NCI-H345 treated with DMSO at 0.1 percent for 48 hours (cell line): ENCODE data around the gene EGR4.
A peak's percentile ranks its signal among the peaks of the same experiment; 100 is the strongest.

Source experiments
- DNase-seq: peaks from one replicate; lab custom pipeline; 2025; ENCODE audit not compliant: unreplicated experiment; lab: John Stamatoyannopoulos, UW

EGR4 gene

GRCh38 chr2:73293534-73294171 lies at the start of gene EGR4:
Gene EGR4 (minus strand): TSS chr2:73293548. CDS start chr2:73293317, 231 bp downstream.
- DNase-seq, result peak; percentile 40

GRCh38 chr2:73341039-73341438 lies 47.7 kb upstream of the EGR4 start:
- DNase-seq, result no peak

- no peak for DNase-seq
Measured at GRCh38 chr2:73339201-73339600, 45.9 kb upstream of the EGR4 start.

GRCh38 chr2:73337828-73338227 lies 44.5 kb upstream of the EGR4 start:
- no peak for DNase-seq

- DNase-seq, result no peak
Measured at GRCh38 chr2:73334620-73335019, 41.3 kb upstream of the EGR4 start.

GRCh38 chr2:73334045-73334444 lies 40.7 kb upstream of the EGR4 start:
- DNase-seq, result no peak

GRCh38 chr2:73333564-73333963 lies 40.2 kb upstream of the EGR4 start:
- peak; percentile 32 for DNase-seq

GRCh38 chr2:73324126-73324725 lies 30.9 kb upstream of the EGR4 start:
- DNase-seq, result no peak

GRCh38 chr2:73323551-73323950 lies 30.2 kb upstream of the EGR4 start:
- DNase-seq, result no peak

GRCh38 chr2:73314441-73314840 lies 21.1 kb upstream of the EGR4 start:
- DNase-seq, result no peak

- no peak for DNase-seq
Measured at GRCh38 chr2:73307720-73308119, 14.4 kb upstream of the EGR4 start.

- DNase-seq, result no peak
Measured at GRCh38 chr2:73301636-73302035, 8.3 kb upstream of the EGR4 start.

GRCh38 chr2:73300926-73301325 lies 7.6 kb upstream of the EGR4 start:
- no peak for DNase-seq

- no peak for DNase-seq
Measured at GRCh38 chr2:73297586-73297985, 4.2 kb upstream of the EGR4 start.

- DNase-seq, result no peak
Measured at GRCh38 chr2:73297151-73297559, 3.8 kb upstream of the EGR4 start.

- no peak for DNase-seq
Measured at GRCh38 chr2:73295751-73296400, 2.5 kb upstream of the EGR4 start.

GRCh38 chr2:73294239-73294638 lies 891 bp upstream of the EGR4 start:
- no peak for DNase-seq

- DNase-seq, result no peak
Measured at GRCh38 chr2:73292906-73293533, 328 bp downstream of the EGR4 start.

- no peak for DNase-seq
Measured at GRCh38 chr2:73292316-73292905, 937 bp downstream of the EGR4 start.

- no peak for DNase-seq
Measured at GRCh38 chr2:73291461-73292315, 1.7 kb downstream of the EGR4 start.

GRCh38 chr2:73291093-73291460 lies 2.3 kb downstream of the EGR4 start:
- no peak for DNase-seq
